GM23248 (cell line): Measurements from ENCODE around the gene SIGLEC1. TPM values are rescaled to one million over a fixed set of nuclear protein-coding genes. Genes with fewer than 3 reads are reported as not detected.

Experiments used
- DNase-seq: peaks from one replicate; pipeline ENCODE4 v3.0.0-alpha.2; 2015
- H2AFZ ChIP-seq: fragments of 200-600 bp; sonication (generic); 2 replicates; pipeline ENCODE4 v1.6.1; 2016; ENCODE audit warnings: antibody characterized with exemption
- H3F3A ChIP-seq: fragments of 200-600 bp; sonication (generic); 2 replicates; pipeline ENCODE4 v1.6.1; 2016; ENCODE audit warnings: mild to moderate bottlenecking, antibody characterized with exemption, mixed run types; ENCODE audit not compliant: insufficient read depth
- H3K27ac ChIP-seq: fragments of 200-600 bp; sonication (generic); 2 replicates; pipeline ENCODE4 v1.5.1; 2016; ENCODE audit warnings: mild to moderate bottlenecking
- H3K27me3 ChIP-seq: fragments of 200-600 bp; sonication (generic); replicated peaks from 2 replicates; pipeline ENCODE4 v1.6.1; 2016; ENCODE audit warnings: mild to moderate bottlenecking; ENCODE audit not compliant: insufficient read depth
- H3K36me3 ChIP-seq: fragments of 200-600 bp; sonication (generic); 2 replicates; pipeline ENCODE4 v1.6.1; 2016; ENCODE audit warnings: low read depth, mild to moderate bottlenecking
- H3K4me1 ChIP-seq: fragments of 200-600 bp; sonication (generic); 2 replicates; pipeline ENCODE4 v1.6.1; 2016; ENCODE audit warnings: mild to moderate bottlenecking; ENCODE audit not compliant: insufficient read depth
- H3K4me2 ChIP-seq: fragments of 200-600 bp; sonication (generic); one replicate; pipeline ENCODE4 v1.6.1; 2016; ENCODE audit warnings: mild to moderate bottlenecking; ENCODE audit not compliant: unreplicated experiment
- H3K4me3 ChIP-seq: fragments of 200-600 bp; sonication (generic); 2 replicates; pipeline ENCODE4 v1.5.1; 2016; ENCODE audit warnings: mild to moderate bottlenecking
- H3K79me2 ChIP-seq: fragments of 200-600 bp; sonication (generic); 2 replicates; pipeline ENCODE4 v1.6.1; 2016; ENCODE audit warnings: mild to moderate bottlenecking; ENCODE audit not compliant: insufficient read depth
- H3K9ac ChIP-seq: fragments of 200-600 bp; sonication (generic); 2 replicates; pipeline ENCODE4 v1.6.1; 2016; ENCODE audit warnings: mild to moderate bottlenecking
- H3K9me2 ChIP-seq: fragments of 200-600 bp; sonication (generic); 2 replicates; pipeline ENCODE4 v1.6.1; 2016; ENCODE audit warnings: mixed run types, mild to moderate bottlenecking, moderate library complexity; ENCODE audit not compliant: insufficient read depth
- H3K9me3 ChIP-seq: fragments of 200-600 bp; sonication (generic); one replicate; pipeline ENCODE4 v1.6.1; 2017; ENCODE audit warnings: low read depth
- H4K20me1 ChIP-seq: fragments of 200-600 bp; sonication (generic); 2 replicates; pipeline ENCODE4 v1.6.0; 2016; ENCODE audit not compliant: insufficient read depth
- EZH2 ChIP-seq: fragments of 200-600 bp; sonication (generic); IDR thresholded peaks from 2 replicates; pipeline ENCODE4 v1.6.1; 2018; ENCODE audit warnings: antibody characterized with exemption, mild to moderate bottlenecking; ENCODE audit not compliant: insufficient read depth, poor library complexity, severe bottlenecking
- EZH2phosphoT487 ChIP-seq: fragments of 200-600 bp; sonication (generic); IDR thresholded peaks from 2 replicates; pipeline ENCODE4 v1.6.1; 2018; ENCODE audit warnings: antibody characterized with exemption, moderate library complexity, mild to moderate bottlenecking, low read depth; ENCODE audit not compliant: insufficient read depth
- WGBS, 2 experiments: methylation state at CpG; one replicate each; pipeline ENCODE4 v1.1.6; 2015 to 2017; ENCODE audit warnings: low lambda C conversion rate in 2 of 2, low coverage in 1 of 2; ENCODE audit errors: missing lambda C conversion rate in 2 of 2; 5-methylcytosine and 5-hydroxymethylcytosine counted together
- in situ Hi-C: fragments of 300-500 bp; cut with MboI; formaldehyde crosslinking; loops from 2 replicates; pipeline ENCODE4 v1.15.0; 2020
- polyA plus RNA-seq: library from polyadenylated mRNA; unstranded; fragments of >200 nt; fragmentation: Nextera tagmentation; extraction: Ambion mirVana; gene quantifications from 2 replicates; pipeline ENCODE4 v1.2.1, GENCODE V29; 2016
- total RNA-seq: library from RNA; depleted of rRNA; stranded (reverse); fragments of >200 nt; shearing (Covaris generic); gene quantifications from 2 replicates; pipeline ENCODE4 v1.2.3, GENCODE V29; 2014

Gene SIGLEC1
- total and polyA plus RNA-seq, 2 experiments from 2014 or later: not detected

- Histone ChIP-seq H3K27ac (no peak overlapping the region), H3K9me2 (no peaks in the 10 kb centered on the region), H3K79me2 (no peaks in the 10 kb centered on the region), H3K4me1 (peaks cover 12% of the 10 kb centered on the region; the same call in 1 of the 2 replicates), H4K20me1 (no peaks in the 10 kb centered on the region), H3F3A (no peaks in the 10 kb centered on the region), H2AFZ (no peak overlapping the region), H3K27me3 (no peaks in the 10 kb centered on the region), H3K9ac (no peak overlapping the region), H3K36me3 (no peaks in the 10 kb centered on the region), H3K9me3 (no peaks in the 10 kb centered on the region), H3K4me3 (no peak overlapping the region), H3K4me2 (no peak overlapping the region)
- DNase-seq: no peak
- TF ChIP-seq EZH2: no peak
- no peak for TF ChIP-seq EZH2phosphoT487
- in situ Hi-C loops: no loop called here
- 87 to 89% methylated on average over 12 to 23 of the region's 23 CpGs for WGBS, 2 experiments
Observed at GRCh38 chr20:3671986-3672546, 40.3 kb downstream of the SIGLEC1 start.

- no peaks in the 10 kb centered on the region for H3K27me3 ChIP-seq
- 81 to 90% methylated on average over 9 to 10 of the region's 10 CpGs for WGBS, 2 experiments
Observed at GRCh38 chr20:3670945-3671344, 41.5 kb downstream of the SIGLEC1 start.

GRCh38 chr20:3670511-3670910, 41.9 kb downstream of the SIGLEC1 start:
- Histone ChIP-seq H3K79me2 (no peaks in the 10 kb centered on the region), H3K36me3 (no peaks in the 10 kb centered on the region), H3K4me3 (no peak overlapping the region), H3K27ac (no peak overlapping the region), H3K9ac (no peak overlapping the region), H3F3A (no peaks in the 10 kb centered on the region), H3K4me1 (peaks cover 8% of the 10 kb centered on the region; the same call in 1 of the 2 replicates), H3K4me2 (no peak overlapping the region), H4K20me1 (no peaks in the 10 kb centered on the region), H2AFZ (no peak overlapping the region), H3K9me3 (no peaks in the 10 kb centered on the region), H3K9me2 (no peaks in the 10 kb centered on the region), H3K27me3 (no peaks in the 10 kb centered on the region)
- DNase-seq: peak; percentile 79
- TF ChIP-seq EZH2 (no peak), EZH2phosphoT487 (no peak)
- in situ Hi-C loops: no loop called here
- WGBS, 2 experiments: 52 to 54% methylated on average over 6 of the region's 6 CpGs

More at GRCh38 chr20:3670945-3671344, 41.5 kb downstream of the SIGLEC1 start:
- no peak overlapping the region for H3K27ac ChIP-seq
- no peaks in the 10 kb centered on the region for H3K36me3 ChIP-seq
- no peaks in the 10 kb centered on the region for H3F3A ChIP-seq
- H3K4me2 ChIP-seq: no peak overlapping the region
- no peak overlapping the region for H3K4me3 ChIP-seq
- H2AFZ ChIP-seq: no peak overlapping the region
- H3K9me3 ChIP-seq: no peaks in the 10 kb centered on the region
- DNase-seq: no peak
- TF ChIP-seq EZH2phosphoT487 (no peak), EZH2 (no peak)
- H3K4me1 ChIP-seq: peaks cover 8% of the 10 kb centered on the region; the same call in 1 of the 2 replicates
- H4K20me1 ChIP-seq: no peaks in the 10 kb centered on the region
- H3K79me2 ChIP-seq: no peaks in the 10 kb centered on the region
- no peak overlapping the region for H3K9ac ChIP-seq
- in situ Hi-C loops: no loop called here
- no peaks in the 10 kb centered on the region for H3K9me2 ChIP-seq

- no peak overlapping the region for H2AFZ ChIP-seq
- no peak overlapping the region for H3K9ac ChIP-seq
- in situ Hi-C loops: no loop called here
- no peak overlapping the region for H3K27ac ChIP-seq
- H3K4me3 ChIP-seq: no peak overlapping the region
- peaks cover 8% of the 10 kb centered on the region; the same call in 1 of the 2 replicates for H3K4me1 ChIP-seq
- peak; percentile 24 for DNase-seq
- H3K36me3 ChIP-seq: no peaks in the 10 kb centered on the region
- H3K9me3 ChIP-seq: no peaks in the 10 kb centered on the region
- TF ChIP-seq EZH2: no peak
- TF ChIP-seq EZH2phosphoT487: no peak
- 79 to 81% methylated on average over 12 to 13 of the region's 13 CpGs for WGBS, 2 experiments
- no peaks in the 10 kb centered on the region for H4K20me1 ChIP-seq
- no peak overlapping the region for H3K4me2 ChIP-seq
- no peaks in the 10 kb centered on the region for H3F3A ChIP-seq
- H3K27me3 ChIP-seq: no peaks in the 10 kb centered on the region
- no peaks in the 10 kb centered on the region for H3K79me2 ChIP-seq
- H3K9me2 ChIP-seq: no peaks in the 10 kb centered on the region
Observed at GRCh38 chr20:3669710-3670367, 42.6 kb downstream of the SIGLEC1 start.
